ENCODE results near the gene C18orf32.

DNA sequence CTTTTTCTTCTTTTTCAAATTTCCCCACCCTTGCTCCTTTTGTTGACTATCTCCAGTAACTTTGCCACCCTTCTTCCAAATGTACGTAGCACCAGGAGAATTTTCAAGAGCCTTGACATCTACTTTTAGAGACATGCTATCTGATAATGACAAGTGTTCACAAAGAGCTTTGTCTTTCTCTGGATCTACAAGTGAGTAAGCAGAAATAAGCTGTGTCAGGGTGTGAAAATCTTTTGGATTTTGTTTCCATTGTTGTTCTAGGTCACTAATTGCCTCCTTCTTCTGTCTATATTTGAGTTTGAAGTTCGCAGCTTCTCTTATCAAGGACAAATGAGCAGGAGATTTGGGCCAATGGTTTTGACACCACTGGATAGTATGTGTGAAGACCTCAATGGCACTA, 8.4 kb upstream of the C18orf32 start:
- TF ChIP-seq, protein P1, sequence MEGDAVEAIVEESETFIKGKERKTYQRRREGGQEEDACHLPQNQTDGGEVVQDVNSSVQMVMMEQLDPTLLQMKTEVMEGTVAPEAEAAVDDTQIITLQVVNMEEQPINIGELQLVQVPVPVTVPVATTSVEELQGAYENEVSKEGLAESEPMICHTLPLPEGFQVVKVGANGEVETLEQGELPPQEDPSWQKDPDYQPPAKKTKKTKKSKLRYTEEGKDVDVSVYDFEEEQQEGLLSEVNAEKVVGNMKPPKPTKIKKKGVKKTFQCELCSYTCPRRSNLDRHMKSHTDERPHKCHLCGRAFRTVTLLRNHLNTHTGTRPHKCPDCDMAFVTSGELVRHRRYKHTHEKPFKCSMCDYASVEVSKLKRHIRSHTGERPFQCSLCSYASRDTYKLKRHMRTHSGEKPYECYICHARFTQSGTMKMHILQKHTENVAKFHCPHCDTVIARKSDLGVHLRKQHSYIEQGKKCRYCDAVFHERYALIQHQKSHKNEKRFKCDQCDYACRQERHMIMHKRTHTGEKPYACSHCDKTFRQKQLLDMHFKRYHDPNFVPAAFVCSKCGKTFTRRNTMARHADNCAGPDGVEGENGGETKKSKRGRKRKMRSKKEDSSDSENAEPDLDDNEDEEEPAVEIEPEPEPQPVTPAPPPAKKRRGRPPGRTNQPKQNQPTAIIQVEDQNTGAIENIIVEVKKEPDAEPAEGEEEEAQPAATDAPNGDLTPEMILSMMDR (IDR thresholded peaks at IDR 0.05; ENCODE audit: borderline replicate concordance, extremely low read depth, low read length, poor library complexity, severe bottlenecking): no peak
- TF ChIP-seq EZH2 (IDR thresholded peaks at IDR 0.05; ENCODE audit: borderline replicate concordance, low read depth, low read length, severe bottlenecking): no peak

Measured in DND-41 (cell line).